ENCODE measurements around the gene PRSS36.
"Not testable (repeated sequence)": the region's sequence is repeated elsewhere in the genome, so short reads cannot be mapped to it uniquely, and the experiment has no call there.

PRSS36 gene

GRCh38 chr16:31149894-31150890, at the start of gene PRSS36:
TSS of gene PRSS36 (minus strand) at chr16:31150066. CDS start at chr16:31150035, 31 bp downstream.
- DNase-seq = no peak

- no peak for DNase-seq
These were observed 49.7 kb upstream of the PRSS36 start for GRCh38 chr16:31199430-31200041.

GRCh38 chr16:31198207-31198882, 48.5 kb upstream of the PRSS36 start:
- DNase-seq = peak in 1 of 2 donors; percentile 28

GRCh38 chr16:31196324-31197088, 46.6 kb upstream of the PRSS36 start:
- DNase-seq = no peak

- not testable (repeated sequence) for DNase-seq
These were observed 46.0 kb upstream of the PRSS36 start for GRCh38 chr16:31195861-31196260.

- DNase-seq = no peak
These were observed 45.0 kb upstream of the PRSS36 start for GRCh38 chr16:31194898-31195297.

GRCh38 chr16:31193874-31194273, 44.0 kb upstream of the PRSS36 start:
- no peak for DNase-seq

GRCh38 chr16:31192856-31193642, 43.2 kb upstream of the PRSS36 start:
- DNase-seq = no peak

GRCh38 chr16:31191697-31192428, 42.0 kb upstream of the PRSS36 start:
- DNase-seq = no peak

GRCh38 chr16:31190818-31191444, 41.1 kb upstream of the PRSS36 start:
- DNase-seq = no peak

- DNase-seq = no peak
These were observed 40.2 kb upstream of the PRSS36 start for GRCh38 chr16:31190061-31190460.

GRCh38 chr16:31189412-31189778, 39.5 kb upstream of the PRSS36 start:
- no peak for DNase-seq

- no peak for DNase-seq
These were observed 38.9 kb upstream of the PRSS36 start for GRCh38 chr16:31188450-31189411.

- DNase-seq = no peak
These were observed 37.9 kb upstream of the PRSS36 start for GRCh38 chr16:31187808-31188189.

GRCh38 chr16:31186930-31187807, 37.3 kb upstream of the PRSS36 start:
- DNase-seq = no peak

GRCh38 chr16:31186176-31186575, 36.3 kb upstream of the PRSS36 start:
- no peak for DNase-seq

- DNase-seq = no peak
These were observed 35.5 kb upstream of the PRSS36 start for GRCh38 chr16:31185339-31185738.

GRCh38 chr16:31184888-31185287, 35.0 kb upstream of the PRSS36 start:
- no peak for DNase-seq

All from inflammatory macrophage treated with lipopolysaccharide for 1 hour (primary cell).